Measurements from ENCODE around the gene MUC6.

DNA sequence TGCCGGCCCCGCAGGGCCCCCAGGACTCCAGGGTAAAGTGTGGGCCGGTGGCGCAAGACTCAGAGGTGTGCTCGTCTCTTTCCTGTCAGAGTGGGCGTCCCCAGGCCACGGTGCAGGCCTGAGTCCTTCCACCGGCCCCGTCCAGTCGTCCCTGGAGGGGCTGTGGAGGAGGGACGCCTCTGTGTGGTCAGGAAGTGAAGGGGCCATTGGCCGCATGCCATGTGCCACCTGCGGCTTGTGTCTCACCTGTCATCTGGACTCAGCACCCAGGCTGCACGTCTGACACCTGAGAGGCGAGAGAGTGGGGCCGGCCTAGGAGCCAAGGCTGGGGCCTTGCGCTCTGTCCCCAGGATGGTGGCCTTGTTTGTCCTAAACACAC, 25.2 kb downstream of the MUC6 start:
- TF ChIP-seq POLR2A (IDR thresholded peaks at IDR 0.05; ENCODE audit: low read depth, low read length): no peak
- no peak for TF ChIP-seq MYC (IDR thresholded peaks at IDR 0.05; ENCODE audit: low read depth, low read length)
- TF ChIP-seq, protein P1, sequence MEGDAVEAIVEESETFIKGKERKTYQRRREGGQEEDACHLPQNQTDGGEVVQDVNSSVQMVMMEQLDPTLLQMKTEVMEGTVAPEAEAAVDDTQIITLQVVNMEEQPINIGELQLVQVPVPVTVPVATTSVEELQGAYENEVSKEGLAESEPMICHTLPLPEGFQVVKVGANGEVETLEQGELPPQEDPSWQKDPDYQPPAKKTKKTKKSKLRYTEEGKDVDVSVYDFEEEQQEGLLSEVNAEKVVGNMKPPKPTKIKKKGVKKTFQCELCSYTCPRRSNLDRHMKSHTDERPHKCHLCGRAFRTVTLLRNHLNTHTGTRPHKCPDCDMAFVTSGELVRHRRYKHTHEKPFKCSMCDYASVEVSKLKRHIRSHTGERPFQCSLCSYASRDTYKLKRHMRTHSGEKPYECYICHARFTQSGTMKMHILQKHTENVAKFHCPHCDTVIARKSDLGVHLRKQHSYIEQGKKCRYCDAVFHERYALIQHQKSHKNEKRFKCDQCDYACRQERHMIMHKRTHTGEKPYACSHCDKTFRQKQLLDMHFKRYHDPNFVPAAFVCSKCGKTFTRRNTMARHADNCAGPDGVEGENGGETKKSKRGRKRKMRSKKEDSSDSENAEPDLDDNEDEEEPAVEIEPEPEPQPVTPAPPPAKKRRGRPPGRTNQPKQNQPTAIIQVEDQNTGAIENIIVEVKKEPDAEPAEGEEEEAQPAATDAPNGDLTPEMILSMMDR (IDR thresholded peaks at IDR 0.05; ENCODE audit: extremely low read depth in 1 of 2, insufficient read depth in 1 of 2, low read depth in 1 of 2, low read length in 2 of 2): no peak
- TF ChIP-seq EZH2 (IDR thresholded peaks at IDR 0.05; ENCODE audit: borderline replicate concordance, low read depth, low read length, severe bottlenecking): no peak
- TF ChIP-seq, protein P2, sequence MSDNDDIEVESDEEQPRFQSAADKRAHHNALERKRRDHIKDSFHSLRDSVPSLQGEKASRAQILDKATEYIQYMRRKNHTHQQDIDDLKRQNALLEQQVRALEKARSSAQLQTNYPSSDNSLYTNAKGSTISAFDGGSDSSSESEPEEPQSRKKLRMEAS (IDR thresholded peaks at IDR 0.05; ENCODE audit: insufficient read depth, insufficient read length): no peak
- TF ChIP-seq POLR2AphosphoS5 (IDR thresholded peaks at IDR 0.05; ENCODE audit: insufficient read depth, low read depth, low read length): no peak
